Measurements from ENCODE around the gene IL19. TPM values are rescaled to one million over a fixed set of nuclear protein-coding genes. Genes with fewer than 3 reads are reported as not detected.

IL19 gene
- polyA plus RNA-seq, 4 donors: not detected

DNA sequence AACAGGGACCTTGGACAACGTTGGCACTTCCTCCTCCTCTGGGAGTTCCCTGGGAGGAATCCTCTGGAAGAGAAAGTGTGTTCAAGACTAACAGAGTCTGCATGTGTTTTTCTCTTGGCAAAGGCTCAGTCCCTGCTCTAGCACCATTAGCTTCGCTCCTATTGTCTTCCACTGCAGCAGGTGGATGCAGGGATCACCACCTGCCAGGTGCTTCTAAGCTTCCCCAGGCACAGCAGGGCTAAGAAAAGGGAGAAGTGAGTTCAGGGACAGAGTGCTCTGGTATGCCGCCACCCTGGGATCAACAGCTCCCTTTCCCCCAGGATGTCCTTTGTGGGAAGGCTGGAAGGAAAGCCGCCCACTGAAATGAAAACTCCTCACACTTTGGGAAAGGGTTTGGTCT, 50.9 kb downstream of the IL19 start:
- Histone ChIP-seq H3K4me3 (ENCODE audit: low read depth in 1 of 3, low read length in 3 of 3) (no peak overlapping the region), H3K9me3 (ENCODE audit: control insufficient read depth in 2 of 2, insufficient read depth in 1 of 2, low read depth in 1 of 2, low read length in 1 of 2) (no peaks in the 10 kb centered on the region), H3K27ac (ENCODE audit: low read depth in 1 of 3, low read length in 2 of 3) (no peak overlapping the region), H3K4me1 (ENCODE audit: control insufficient read depth in 3 of 3, insufficient read depth in 2 of 3, low read depth in 1 of 3, low read length in 2 of 3) (peaks cover 0 to 7% (median 0%) of the 10 kb centered on the region in 3 donors), H3K27me3 (ENCODE audit: control insufficient read depth in 3 of 3, insufficient read depth in 3 of 3, low read length in 3 of 3) (no peaks in the 10 kb centered on the region), H3K36me3 (ENCODE audit: control insufficient read depth in 3 of 3, insufficient read depth in 2 of 3, low read depth in 1 of 3, low read length in 3 of 3) (no peaks in the 10 kb centered on the region)
- FAIRE-seq: no peak
- WGBS, 3 donors: 57 to 70% (median 66%) methylated on average over 4 of the region's 4 CpGs
- no peak for DNase-seq

DNA sequence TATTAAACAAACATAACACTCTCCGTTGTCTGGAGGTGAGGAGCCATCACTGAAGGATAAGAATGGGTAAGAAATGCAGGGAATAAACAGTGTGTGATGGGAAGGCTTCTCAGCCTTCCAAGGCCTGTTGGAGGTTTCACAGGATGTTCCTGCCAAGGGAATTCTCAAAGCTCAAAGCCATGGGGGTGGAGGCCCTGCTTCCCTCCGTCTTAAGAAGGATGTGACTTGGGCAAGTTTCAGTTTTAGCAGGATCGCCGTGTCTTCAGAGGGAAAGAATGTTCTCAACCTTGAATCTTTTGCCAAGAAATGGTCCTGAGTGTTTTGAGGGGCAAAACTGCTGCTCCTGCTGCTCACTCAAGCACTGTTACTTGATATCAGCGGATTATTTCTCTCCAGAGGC, 53.2 kb downstream of the IL19 start:
- Histone ChIP-seq H3K27ac (ENCODE audit: low read depth in 1 of 3, low read length in 2 of 3) (peak overlapping the region in 1 of 3 donors; percentile 17), H3K4me3 (ENCODE audit: low read depth in 1 of 3, low read length in 3 of 3) (no peak overlapping the region), H3K36me3 (ENCODE audit: control insufficient read depth in 3 of 3, insufficient read depth in 2 of 3, low read depth in 1 of 3, low read length in 3 of 3) (no peaks in the 10 kb centered on the region), H3K9me3 (ENCODE audit: control insufficient read depth in 2 of 2, insufficient read depth in 1 of 2, low read depth in 1 of 2, low read length in 1 of 2) (no peaks in the 10 kb centered on the region), H3K4me1 (ENCODE audit: control insufficient read depth in 3 of 3, insufficient read depth in 2 of 3, low read depth in 1 of 3, low read length in 2 of 3) (peaks cover 0 to 2% (median 0%) of the 10 kb centered on the region in 3 donors), H3K27me3 (ENCODE audit: control insufficient read depth in 3 of 3, insufficient read depth in 3 of 3, low read length in 3 of 3) (no peaks in the 10 kb centered on the region)
- WGBS, 3 donors: 68 to 86% (median 75%) methylated on average over 5 of the region's 5 CpGs
- DNase-seq (no peak), FAIRE-seq (no peak)

GRCh38 chr1:206824331-206824730, 53.8 kb downstream of the IL19 start:
- Histone ChIP-seq H3K27ac (ENCODE audit: low read depth in 1 of 3, low read length in 2 of 3) (no peak overlapping the region), H3K36me3 (ENCODE audit: control insufficient read depth in 3 of 3, insufficient read depth in 2 of 3, low read depth in 1 of 3, low read length in 3 of 3) (no peaks in the 10 kb centered on the region), H3K27me3 (ENCODE audit: control insufficient read depth in 3 of 3, insufficient read depth in 3 of 3, low read length in 3 of 3) (no peaks in the 10 kb centered on the region), H3K4me3 (ENCODE audit: low read depth in 1 of 3, low read length in 3 of 3) (no peak overlapping the region), H3K4me1 (ENCODE audit: control insufficient read depth in 3 of 3, insufficient read depth in 2 of 3, low read depth in 1 of 3, low read length in 2 of 3) (peaks cover 0 to 2% (median 0%) of the 10 kb centered on the region in 3 donors), H3K9me3 (ENCODE audit: control insufficient read depth in 2 of 2, insufficient read depth in 1 of 2, low read depth in 1 of 2, low read length in 1 of 2) (no peaks in the 10 kb centered on the region)
- no peak for DNase-seq
- WGBS, 3 donors: 59 to 78% (median 78%) methylated on average over 3 of the region's 3 CpGs
- FAIRE-seq: no peak

GRCh38 chr1:206826394-206826793, 55.8 kb downstream of the IL19 start:
- FAIRE-seq (no peak), DNase-seq (no peak)
- H3K27me3 ChIP-seq (ENCODE audit: control insufficient read depth in 3 of 3, insufficient read depth in 3 of 3, low read length in 3 of 3): no peaks in the 10 kb centered on the region
- no peaks in the 10 kb centered on the region for H3K9me3 ChIP-seq (ENCODE audit: control insufficient read depth in 2 of 2, insufficient read depth in 1 of 2, low read depth in 1 of 2, low read length in 1 of 2)
- H3K36me3 ChIP-seq (ENCODE audit: control insufficient read depth in 3 of 3, insufficient read depth in 2 of 3, low read depth in 1 of 3, low read length in 3 of 3): no peaks in the 10 kb centered on the region
- H3K4me1 ChIP-seq (ENCODE audit: control insufficient read depth in 3 of 3, insufficient read depth in 2 of 3, low read depth in 1 of 3, low read length in 2 of 3): peaks cover 0 to 6% (median 0%) of the 10 kb centered on the region in 3 donors
- no peak overlapping the region for H3K4me3 ChIP-seq (ENCODE audit: low read depth in 1 of 3, low read length in 3 of 3)
- H3K27ac ChIP-seq (ENCODE audit: low read depth in 1 of 3, low read length in 2 of 3): no peak overlapping the region
- 52 to 59% (median 55%) methylated on average over 4 of the region's 4 CpGs for WGBS, 3 donors

GRCh38 chr1:206828061-206828460, 57.5 kb downstream of the IL19 start:
- Histone ChIP-seq H3K36me3 (ENCODE audit: control insufficient read depth in 3 of 3, insufficient read depth in 2 of 3, low read depth in 1 of 3, low read length in 3 of 3) (no peaks in the 10 kb centered on the region), H3K27ac (ENCODE audit: low read depth in 1 of 3, low read length in 2 of 3) (no peak overlapping the region), H3K4me3 (ENCODE audit: low read depth in 1 of 3, low read length in 3 of 3) (no peak overlapping the region), H3K4me1 (ENCODE audit: control insufficient read depth in 3 of 3, insufficient read depth in 2 of 3, low read depth in 1 of 3, low read length in 2 of 3) (peaks cover 0 to 6% (median 0%) of the 10 kb centered on the region in 3 donors), H3K27me3 (ENCODE audit: control insufficient read depth in 3 of 3, insufficient read depth in 3 of 3, low read length in 3 of 3) (no peaks in the 10 kb centered on the region), H3K9me3 (ENCODE audit: control insufficient read depth in 2 of 2, insufficient read depth in 1 of 2, low read depth in 1 of 2, low read length in 1 of 2) (no peaks in the 10 kb centered on the region)
- DNase-seq: no peak
- WGBS, 3 donors: 80 to 92% (median 87%) methylated on average over 1 of the region's 1 CpG
- no peak for FAIRE-seq

GRCh38 chr1:206828765-206829164, 58.2 kb downstream of the IL19 start:
- H3K4me1 ChIP-seq (ENCODE audit: control insufficient read depth in 3 of 3, insufficient read depth in 2 of 3, low read depth in 1 of 3, low read length in 2 of 3): peaks cover 0 to 6% (median 0%) of the 10 kb centered on the region in 3 donors
- 67 to 77% (median 75%) methylated on average over 4 of the region's 4 CpGs for WGBS, 3 donors
- FAIRE-seq: no peak
- DNase-seq: no peak
- no peak overlapping the region for H3K27ac ChIP-seq (ENCODE audit: low read depth in 1 of 3, low read length in 2 of 3)
- no peak overlapping the region for H3K4me3 ChIP-seq (ENCODE audit: low read depth in 1 of 3, low read length in 3 of 3)
- no peaks in the 10 kb centered on the region for H3K9me3 ChIP-seq (ENCODE audit: control insufficient read depth in 2 of 2, insufficient read depth in 1 of 2, low read depth in 1 of 2, low read length in 1 of 2)
- H3K27me3 ChIP-seq (ENCODE audit: control insufficient read depth in 3 of 3, insufficient read depth in 3 of 3, low read length in 3 of 3): no peaks in the 10 kb centered on the region
- no peaks in the 10 kb centered on the region for H3K36me3 ChIP-seq (ENCODE audit: control insufficient read depth in 3 of 3, insufficient read depth in 2 of 3, low read depth in 1 of 3, low read length in 3 of 3)

GRCh38 chr1:206829282-206829681, 58.7 kb downstream of the IL19 start:
- H3K27ac ChIP-seq (ENCODE audit: low read depth in 1 of 3, low read length in 2 of 3): no peak overlapping the region

GRCh38 chr1:206829875-206830274, 59.3 kb downstream of the IL19 start:
- Histone ChIP-seq H3K4me1 (ENCODE audit: control insufficient read depth in 3 of 3, insufficient read depth in 2 of 3, low read depth in 1 of 3, low read length in 2 of 3) (peaks cover 0 to 4% (median 0%) of the 10 kb centered on the region in 3 donors), H3K27me3 (ENCODE audit: control insufficient read depth in 3 of 3, insufficient read depth in 3 of 3, low read length in 3 of 3) (no peaks in the 10 kb centered on the region), H3K36me3 (ENCODE audit: control insufficient read depth in 3 of 3, insufficient read depth in 2 of 3, low read depth in 1 of 3, low read length in 3 of 3) (no peaks in the 10 kb centered on the region), H3K27ac (ENCODE audit: low read depth in 1 of 3, low read length in 2 of 3) (no peak overlapping the region), H3K4me3 (ENCODE audit: low read depth in 1 of 3, low read length in 3 of 3) (no peak overlapping the region), H3K9me3 (ENCODE audit: control insufficient read depth in 2 of 2, insufficient read depth in 1 of 2, low read depth in 1 of 2, low read length in 1 of 2) (no peaks in the 10 kb centered on the region)
- WGBS, 3 donors: 28 to 53% (median 41%) methylated on average over 2 of the region's 2 CpGs
- FAIRE-seq (no peak), DNase-seq (peak; percentile 20 to 25)

More at GRCh38 chr1:206829282-206829681, 58.7 kb downstream of the IL19 start:
- FAIRE-seq (no peak), DNase-seq (no peak)
- H3K4me3 ChIP-seq (ENCODE audit: low read depth in 1 of 3, low read length in 3 of 3): no peak overlapping the region
- H3K4me1 ChIP-seq (ENCODE audit: control insufficient read depth in 3 of 3, insufficient read depth in 2 of 3, low read depth in 1 of 3, low read length in 2 of 3): peaks cover 0 to 4% (median 0%) of the 10 kb centered on the region in 3 donors
- 63 to 81% (median 70%) methylated on average over 6 of the region's 6 CpGs for WGBS, 3 donors
- H3K36me3 ChIP-seq (ENCODE audit: control insufficient read depth in 3 of 3, insufficient read depth in 2 of 3, low read depth in 1 of 3, low read length in 3 of 3): no peaks in the 10 kb centered on the region
- no peaks in the 10 kb centered on the region for H3K27me3 ChIP-seq (ENCODE audit: control insufficient read depth in 3 of 3, insufficient read depth in 3 of 3, low read length in 3 of 3)
- H3K9me3 ChIP-seq (ENCODE audit: control insufficient read depth in 2 of 2, insufficient read depth in 1 of 2, low read depth in 1 of 2, low read length in 1 of 2): no peaks in the 10 kb centered on the region

GRCh38 chr1:206831650-206832049, 61.1 kb downstream of the IL19 start:
- Histone ChIP-seq H3K4me1 (ENCODE audit: control insufficient read depth in 3 of 3, insufficient read depth in 2 of 3, low read depth in 1 of 3, low read length in 2 of 3) (peaks cover 0 to 4% (median 0%) of the 10 kb centered on the region in 3 donors), H3K4me3 (ENCODE audit: low read depth in 1 of 3, low read length in 3 of 3) (no peak overlapping the region), H3K27me3 (ENCODE audit: control insufficient read depth in 3 of 3, insufficient read depth in 3 of 3, low read length in 3 of 3) (no peaks in the 10 kb centered on the region), H3K27ac (ENCODE audit: low read depth in 1 of 3, low read length in 2 of 3) (no peak overlapping the region), H3K36me3 (ENCODE audit: control insufficient read depth in 3 of 3, insufficient read depth in 2 of 3, low read depth in 1 of 3, low read length in 3 of 3) (no peaks in the 10 kb centered on the region), H3K9me3 (ENCODE audit: control insufficient read depth in 2 of 2, insufficient read depth in 1 of 2, low read depth in 1 of 2, low read length in 1 of 2) (no peaks in the 10 kb centered on the region)
- 81 to 87% (median 85%) methylated on average over 4 of the region's 4 CpGs for WGBS, 3 donors
- no peak for FAIRE-seq
- no peak for DNase-seq

Data from small intestine (tissue), 7 donors.